ENCODE measurements around the gene ADAM12.

- no peak for TF ChIP-seq CTCF (IDR thresholded peaks at IDR 0.05)
- TF ChIP-seq POLR2A (IDR thresholded peaks at IDR 0.05) = no peak
Measured at GRCh38 chr10:126290232-126290631, 98.0 kb downstream of the ADAM12 start.
